EL (cell line): ENCODE results near the gene CEP63.
"Not testable (repeated sequence)": the region's sequence is repeated elsewhere in the genome, so short reads cannot be mapped to it uniquely, and the experiment has no call there.

Experiments
- DNase-seq: peaks from one replicate; pipeline ENCODE4 v3.0.0-alpha.2; 2016

The CEP63 gene

DNA sequence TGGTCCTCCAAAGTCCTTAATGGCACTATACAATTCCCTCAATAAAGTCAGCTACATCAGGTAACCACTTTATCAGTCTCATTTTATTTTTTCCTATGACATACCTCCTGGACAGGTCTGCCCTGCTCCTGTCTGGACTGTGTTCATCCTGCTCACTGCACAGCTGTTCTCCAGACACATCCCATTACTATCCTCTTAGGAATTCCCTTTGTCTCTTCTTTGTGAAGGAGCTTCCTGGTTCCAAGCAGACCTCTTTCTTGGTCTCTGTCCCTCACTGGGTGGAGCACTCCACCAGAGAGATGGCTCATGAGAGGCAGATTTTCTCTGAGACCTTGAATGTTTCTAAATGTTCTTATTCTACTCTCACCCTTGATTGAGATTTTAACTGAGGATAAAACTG lies 104.9 kb downstream of the CEP63 start:
- DNase-seq, result no peak

DNA sequence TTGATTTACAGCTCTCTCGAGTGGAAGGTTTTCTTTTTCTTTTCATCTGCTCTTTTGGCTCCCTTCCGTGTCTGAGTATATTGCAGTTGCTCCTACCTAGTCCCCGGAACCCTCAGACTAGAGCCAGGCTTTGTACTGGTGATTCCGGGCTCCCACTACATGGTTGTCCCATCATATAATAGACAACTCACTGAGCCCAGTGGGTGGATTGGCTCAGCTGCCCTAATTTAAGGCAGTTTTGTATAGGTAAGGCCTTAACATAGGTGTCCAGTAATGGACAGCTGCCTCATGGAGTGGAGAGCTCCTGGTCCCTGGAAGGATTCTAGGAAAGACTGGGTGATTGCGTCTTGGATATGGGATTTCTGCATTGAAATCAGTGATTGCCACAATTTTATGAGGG lies 106.9 kb downstream of the CEP63 start:
- DNase-seq, result no peak

- no peak for DNase-seq
Observed at GRCh38 chr3:134594331-134594741, 108.5 kb downstream of the CEP63 start.

DNA sequence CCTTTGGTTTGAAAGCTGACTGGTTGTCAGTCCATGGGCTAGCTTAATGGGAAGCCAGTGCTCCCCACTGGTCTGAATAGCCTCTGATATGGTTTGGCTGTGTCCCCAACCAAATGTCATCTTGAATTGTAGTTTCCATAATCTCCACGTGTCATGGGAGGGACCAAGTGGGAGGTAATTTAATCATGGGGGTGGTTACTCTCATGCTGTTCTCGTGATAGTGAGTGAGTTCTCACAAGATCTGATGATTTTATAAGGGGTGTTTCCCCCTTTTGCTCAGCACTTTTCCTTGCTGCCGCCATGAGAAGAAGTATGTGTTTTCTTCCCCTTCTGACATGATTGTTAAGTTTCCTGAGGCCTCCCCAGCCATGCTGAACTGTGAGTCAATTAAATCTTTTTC lies 109.1 kb downstream of the CEP63 start:
- not testable (repeated sequence) for DNase-seq

GRCh38 chr3:134597390-134597970 lies 111.6 kb downstream of the CEP63 start:
- no peak for DNase-seq

GRCh38 chr3:134598763-134599545 lies 113.1 kb downstream of the CEP63 start:
- no peak for DNase-seq

- no peak for DNase-seq
Observed at GRCh38 chr3:134600206-134600605, 114.3 kb downstream of the CEP63 start.

GRCh38 chr3:134600685-134601463 lies 115.0 kb downstream of the CEP63 start:
- DNase-seq, result peak; percentile 62

DNA sequence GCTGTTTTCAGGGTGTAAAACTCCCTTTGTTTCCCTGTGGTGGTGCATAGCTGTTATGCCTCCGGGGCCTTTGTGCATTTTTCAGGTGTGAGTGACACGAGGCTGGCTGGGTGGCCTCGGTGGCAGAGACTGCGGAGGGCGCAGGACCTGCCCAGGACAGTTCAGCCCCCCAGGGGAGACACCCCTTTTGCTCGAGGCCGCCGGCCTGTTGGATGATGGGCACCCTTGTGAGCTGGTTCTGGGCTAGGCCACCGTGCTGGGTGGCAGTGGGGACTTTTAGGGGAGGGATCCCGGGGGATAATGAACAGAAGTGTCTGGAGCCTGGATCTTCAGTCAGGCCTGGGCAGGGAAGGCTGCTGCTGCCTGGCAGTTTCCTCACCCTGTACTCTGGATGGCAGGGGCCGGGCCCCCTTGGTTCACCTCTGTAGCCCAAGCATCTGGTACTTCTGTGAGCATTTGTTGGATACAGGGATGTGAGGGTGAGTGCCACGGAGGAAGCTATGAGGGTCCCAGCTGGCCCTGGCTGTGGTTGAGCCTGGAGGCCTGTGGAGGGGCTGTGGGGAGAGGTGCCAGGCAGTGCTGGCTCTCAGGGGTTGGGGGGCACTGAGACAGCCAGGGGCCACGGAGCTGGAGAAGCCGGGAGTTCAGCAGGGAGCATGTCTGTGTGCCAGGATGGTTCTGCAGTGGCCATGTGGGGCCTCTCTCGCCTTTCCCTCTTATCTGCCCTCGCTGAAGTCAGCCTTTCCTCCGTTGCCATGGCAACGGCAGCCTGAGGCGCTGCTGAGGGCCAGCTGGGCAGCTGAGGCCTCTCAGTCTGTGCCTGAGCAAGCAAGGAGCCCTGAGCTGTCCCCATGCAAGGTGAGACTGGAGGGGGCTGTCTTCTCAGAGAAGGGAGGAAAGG lies 115.9 kb downstream of the CEP63 start:
- DNase-seq, result peak; percentile 48

GRCh38 chr3:134602440-134602814 lies 116.6 kb downstream of the CEP63 start:
- no peak for DNase-seq

GRCh38 chr3:134603480-134603879 lies 117.6 kb downstream of the CEP63 start:
- no peak for DNase-seq

- DNase-seq, result no peak
Observed at GRCh38 chr3:134603956-134604355, 118.1 kb downstream of the CEP63 start.

- DNase-seq, result no peak
Observed at GRCh38 chr3:134605556-134605955, 119.7 kb downstream of the CEP63 start.

- no peak for DNase-seq
Observed at GRCh38 chr3:134606033-134607025, 120.5 kb downstream of the CEP63 start.

GRCh38 chr3:134607054-134608022 lies 121.5 kb downstream of the CEP63 start:
- DNase-seq, result no peak

DNA sequence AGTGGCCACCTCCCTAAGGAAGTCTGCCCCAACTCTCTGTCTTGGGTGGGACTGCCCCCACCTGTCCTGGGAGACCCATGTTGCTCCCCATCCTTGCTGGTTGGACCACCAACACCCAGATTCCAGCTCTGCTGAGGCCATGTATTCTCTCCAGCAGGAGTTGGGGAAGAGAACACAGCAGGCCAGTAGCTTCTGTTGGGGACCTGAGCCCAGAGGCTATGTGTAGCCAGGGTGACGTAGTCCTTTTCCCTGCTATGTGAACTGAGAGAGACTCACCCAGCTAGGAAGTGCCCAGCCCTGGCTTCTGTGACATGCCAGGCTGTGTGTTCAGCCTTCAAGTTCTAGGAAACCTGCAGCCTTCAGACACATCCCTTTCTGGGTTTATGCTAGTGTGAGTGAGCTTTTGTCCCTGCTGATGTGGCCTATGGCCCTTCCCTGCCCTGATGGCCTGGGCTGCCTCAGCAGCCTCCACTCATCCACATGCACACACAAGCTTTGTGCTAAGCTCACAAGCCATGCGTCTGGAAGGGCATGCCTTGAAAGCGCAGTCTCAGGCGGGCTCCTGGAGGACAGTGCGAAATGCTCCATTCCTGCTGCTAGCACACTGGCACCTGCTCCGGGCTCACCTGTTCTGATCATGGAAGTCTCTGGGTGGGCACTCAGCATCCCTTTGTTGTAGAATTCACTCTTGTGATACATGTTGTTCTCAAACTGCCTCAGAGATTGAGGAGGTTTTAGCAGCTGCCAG lies 122.3 kb downstream of the CEP63 start:
- DNase-seq, result no peak

- no peak for DNase-seq
Observed at GRCh38 chr3:134608771-134609435, 123.0 kb downstream of the CEP63 start.

GRCh38 chr3:134609821-134610431 lies 124.1 kb downstream of the CEP63 start:
- no peak for DNase-seq
